K562 (cell line): ENCODE results near the gene TEX48. TPM values are rescaled to one million over a fixed set of nuclear protein-coding genes. Genes with fewer than 3 reads are reported as not detected.
A peak's percentile ranks its signal among the peaks of the same experiment; 100 is the strongest.

Experiments used
- C11orf30 ChIP-seq: fragments of 450-650 bp; IDR thresholded peaks from 2 replicates; pipeline ENCODE4 v1.6.1; 2016; ENCODE audit warnings: low read depth, mild to moderate bottlenecking
- CC2D1A ChIP-seq: fragments of 450-650 bp; IDR thresholded peaks from 2 replicates; pipeline ENCODE4 v1.6.1; 2017; ENCODE audit warnings: mild to moderate bottlenecking
- HDAC8 ChIP-seq: fragments of 450-650 bp; IDR thresholded peaks from 2 replicates; pipeline ENCODE4 v1.6.1; 2016; ENCODE audit warnings: mild to moderate bottlenecking, missing genetic modification characterization, moderate library complexity, missing compliant biosample characterization
- KHSRP ChIP-seq: fragments of 450-650 bp; IDR thresholded peaks from 2 replicates; pipeline ENCODE4 v1.6.1; 2017
- LCOR ChIP-seq: sonication (generic); formaldehyde crosslinking; IDR thresholded peaks from 2 replicates; pipeline ENCODE4 v1.8.0; 2022; ENCODE audit warnings: mild to moderate bottlenecking, missing genetic modification reagents
- MAZ ChIP-seq, 2 experiments: fragments of 450-650 bp in 1 of 2; sonication (generic) in 1 of 2; formaldehyde crosslinking; IDR thresholded peaks in 1 of 2; conservative IDR thresholded peaks in 1 of 2; 2 replicates each; pipeline versions ENCODE4 v1.4.0 to v1.5.0; 2020; ENCODE audit warnings: mild to moderate bottlenecking in 1 of 2, missing genetic modification reagents in 1 of 2
- MCM2 ChIP-seq: fragments of 450-650 bp; IDR thresholded peaks from 2 replicates; pipeline ENCODE4 v1.6.1; 2017; ENCODE audit warnings: low read depth, mild to moderate bottlenecking
- MCM7 ChIP-seq, 2 experiments: fragments of 450-650 bp; IDR thresholded peaks; 2 replicates each; pipeline ENCODE4 v1.6.1; 2016 to 2018
- MTA2 ChIP-seq: fragments of 450-650 bp; IDR thresholded peaks from 2 replicates; pipeline ENCODE4 v1.6.1; 2016; ENCODE audit warnings: low read depth
- NFIC ChIP-seq: fragments of 450-650 bp; IDR thresholded peaks from 2 replicates; pipeline ENCODE4 v1.6.1; 2017; ENCODE audit warnings: mild to moderate bottlenecking, inconsistent platforms
- NR2F6 ChIP-seq: fragments of 450-650 bp; formaldehyde crosslinking; IDR thresholded peaks from 2 replicates; pipeline ENCODE4 v1.4.0; 2020; ENCODE audit warnings: mild to moderate bottlenecking
- NR4A1 ChIP-seq, 2 experiments: fragments of 250-450 bp in 1 of 2; fragments of 450-650 bp in 1 of 2; sonication (Bioruptor Pico) in 1 of 2; IDR thresholded peaks; 2 replicates each; pipeline versions ENCODE4 v1.4.0 to v1.6.1; 2016 to 2020; ENCODE audit warnings: mild to moderate bottlenecking in 2 of 2, missing compliant biosample characterization in 1 of 2, missing genetic modification characterization in 1 of 2, moderate library complexity in 1 of 2
- POLR2H ChIP-seq: IDR thresholded peaks from 2 replicates; pipeline ENCODE4 v1.6.1; 2016; ENCODE audit warnings: missing genetic modification characterization, low read depth, mild to moderate bottlenecking, control low read depth, missing compliant biosample characterization, moderate library complexity
- POLR3G ChIP-seq: IDR thresholded peaks from 2 replicates; pipeline ENCODE4 v1.6.1; 2011; ENCODE audit not compliant: insufficient read length, insufficient replicate concordance; ENCODE audit errors: extremely low read depth
- TEAD4 ChIP-seq, 2 experiments: sonication (generic) in 1 of 2; formaldehyde crosslinking in 1 of 2; IDR thresholded peaks; 2 replicates each; pipeline versions ENCODE4 v1.6.1 to v1.8.0; 2012 to 2022; ENCODE audit warnings: borderline replicate concordance in 1 of 2, inconsistent platforms in 1 of 2, low read length in 1 of 2, mild to moderate bottlenecking in 1 of 2, missing genetic modification reagents in 1 of 2
- TRIM28 ChIP-seq: fragments of 450-650 bp; IDR thresholded peaks from 2 replicates; pipeline ENCODE4 v1.6.1; 2017
- ZBTB7A ChIP-seq: IDR thresholded peaks from 2 replicates; pipeline ENCODE4 v1.6.1; 2011; ENCODE audit warnings: low read depth, mild to moderate bottlenecking, low read length, moderate library complexity, borderline replicate concordance; ENCODE audit not compliant: control insufficient read depth
- ZNF239 ChIP-seq: fragments of 250-450 bp; sonication (Bioruptor Pico); IDR thresholded peaks from 2 replicates; pipeline ENCODE4 v1.4.0; 2020; ENCODE audit warnings: mild to moderate bottlenecking
- ZNF24 ChIP-seq: fragments of 450-650 bp; IDR thresholded peaks from 2 replicates; pipeline ENCODE4 v1.6.1; 2016
- ZNF696 ChIP-seq: fragments of 250-450 bp; sonication (Bioruptor Pico); conservative IDR thresholded peaks from 2 replicates; pipeline ENCODE4 v1.4.0; 2020; ENCODE audit warnings: mild to moderate bottlenecking, moderate library complexity
- ZSCAN29 ChIP-seq: fragments of 450-650 bp; IDR thresholded peaks from 2 replicates; pipeline ENCODE4 v1.6.1; 2017
- ZSCAN32 ChIP-seq: fragments of 450-650 bp; formaldehyde crosslinking; IDR thresholded peaks from 2 replicates; pipeline ENCODE4 v1.4.0; 2020; ENCODE audit warnings: mild to moderate bottlenecking, moderate library complexity
- polyA plus RNA-seq, 8 experiments: library from polyadenylated mRNA; depleted of rRNA in 4 of 8; stranded (reverse) in 5 of 8; unstranded in 3 of 8; fragments of >200 nt; fragmentation: Nextera tagmentation in 2 of 8; fragmentation: Illumina TruSeq in 1 of 8; extraction: Ambion mirVana in 2 of 8; extraction: Trizol in 1 of 8; gene quantifications; 2 replicates each; pipeline versions ENCODE4 v1.2.1 to v1.2.3, GENCODE V29; 2011 to 2014; ENCODE audit warnings: inconsistent platforms in 1 of 8, missing spikeins in 1 of 8
- total RNA-seq, 7 experiments: library from RNA; depleted of rRNA in 6 of 7; stranded (reverse); fragments of >200 nt in 6 of 7; fragmentation: Illumina TruSeq in 2 of 7; extraction: Trizol in 2 of 7; gene quantifications; 2 replicates each; pipeline versions ENCODE4 v1.2.1 to v1.2.3, GENCODE V29; 2011 to 2021; ENCODE audit warnings: low replicate concordance in 1 of 7
- TF ChIP-seq, protein P1 (sequence below): fragments of 250-450 bp; sonication (Bioruptor Pico); IDR thresholded peaks from 2 replicates; pipeline ENCODE4 v1.5.0; 2022; ENCODE audit warnings: mild to moderate bottlenecking
- TF ChIP-seq, protein P2 (sequence below): fragments of 450-650 bp; IDR thresholded peaks from 2 replicates; pipeline ENCODE4 v1.6.1; 2016; ENCODE audit warnings: missing biosample characterization, missing genetic modification characterization
- TF ChIP-seq, protein P3 (sequence below): fragments of 450-650 bp; IDR thresholded peaks from 2 replicates; pipeline ENCODE4 v1.6.1; 2016; ENCODE audit warnings: mild to moderate bottlenecking

Gene TEX48
- total and polyA plus RNA-seq, 9 of the 15 experiments (the other 6 are each of a cell fraction or from before 2014, with no cell fraction given): not detected

DNA sequence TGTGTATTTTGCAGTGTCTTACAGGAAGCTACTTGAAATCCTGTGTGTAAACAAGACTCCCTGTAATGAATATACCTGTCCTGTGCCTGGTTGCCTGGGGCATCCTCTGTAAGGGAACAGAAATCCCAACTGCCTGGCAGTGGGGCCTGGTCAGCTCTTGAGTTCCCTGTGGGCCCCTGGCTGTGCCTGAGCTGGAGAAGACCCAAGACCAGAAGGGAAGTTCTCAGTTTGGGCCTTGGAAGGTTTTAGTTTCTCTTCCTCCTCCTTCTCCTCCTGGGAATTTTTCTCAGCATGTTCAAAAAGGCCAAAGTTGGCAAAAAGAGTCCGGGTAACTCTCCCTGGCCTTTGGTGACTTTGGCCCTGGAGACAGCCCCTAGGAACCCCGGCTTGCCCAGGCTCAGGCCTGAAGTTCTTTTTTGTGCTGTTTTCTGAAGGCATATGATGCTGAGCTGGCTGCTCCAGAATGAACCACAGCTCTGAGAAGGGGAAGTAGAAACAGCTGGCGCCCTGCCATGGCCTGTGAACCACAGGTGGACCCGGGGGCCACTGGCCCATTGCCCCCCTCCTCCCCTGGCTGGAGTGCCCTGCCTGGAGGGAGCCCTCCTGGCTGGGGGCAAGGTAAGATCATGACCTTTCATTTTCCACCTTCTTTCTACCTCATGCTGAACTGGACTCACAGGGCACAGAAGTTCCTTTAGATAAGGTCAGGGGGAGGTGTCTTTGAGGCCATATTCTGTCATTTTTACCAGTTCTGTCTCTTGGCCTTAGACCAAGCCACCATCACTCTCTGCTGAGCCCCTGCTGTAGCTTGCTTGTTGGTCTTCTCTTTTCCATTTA lies 65.1 kb downstream of the TEX48 start (continued):
- TF ChIP-seq MAZ (CRISPR knock-in tag; conservative IDR thresholded peaks at IDR 0.05 in 1 of 2, IDR thresholded peaks at IDR 0.05 in 1 of 2) (no peak), ZNF696 (no peak), POLR3G (no peak), MTA2 (0 out of 2 replicates have a peak, but pooled peaks have one; percentile 38), MCM2 (no peak), NR2F6 (CRISPR knock-in tag) (no peak), ZSCAN29 (no peak), NFIC (peak; percentile 93), LCOR (0 out of 2 replicates have a peak, but pooled peaks have one; percentile 55), C11orf30 (no peak), KHSRP (no peak), HDAC8 (tag) (no peak), MCM7 (IDR thresholded peaks at IDR 0.05) (no peak), ZNF239 (no peak), POLR2H (tag) (no peak), ZSCAN32 (no peak), ZNF24 (no peak), TEAD4 (IDR thresholded peaks at IDR 0.05; ENCODE audit: low read length) (peak; percentile 51), TEAD4 (CRISPR knock-in tag; IDR thresholded peaks at IDR 0.05; ENCODE audit: borderline replicate concordance) (no peak), ZBTB7A (peak; percentile 67; the same call in 1 of the 2 replicates), CC2D1A (no peak), TRIM28 (peak; percentile 59; the same call in 1 of the 2 replicates), NR4A1 (CRISPR knock-in tag; IDR thresholded peaks at IDR 0.05) (no peak), NR4A1 (tag; IDR thresholded peaks at IDR 0.05) (0 out of 2 replicates have a peak, but pooled peaks have one; percentile 30)
- TF ChIP-seq, protein P1, sequence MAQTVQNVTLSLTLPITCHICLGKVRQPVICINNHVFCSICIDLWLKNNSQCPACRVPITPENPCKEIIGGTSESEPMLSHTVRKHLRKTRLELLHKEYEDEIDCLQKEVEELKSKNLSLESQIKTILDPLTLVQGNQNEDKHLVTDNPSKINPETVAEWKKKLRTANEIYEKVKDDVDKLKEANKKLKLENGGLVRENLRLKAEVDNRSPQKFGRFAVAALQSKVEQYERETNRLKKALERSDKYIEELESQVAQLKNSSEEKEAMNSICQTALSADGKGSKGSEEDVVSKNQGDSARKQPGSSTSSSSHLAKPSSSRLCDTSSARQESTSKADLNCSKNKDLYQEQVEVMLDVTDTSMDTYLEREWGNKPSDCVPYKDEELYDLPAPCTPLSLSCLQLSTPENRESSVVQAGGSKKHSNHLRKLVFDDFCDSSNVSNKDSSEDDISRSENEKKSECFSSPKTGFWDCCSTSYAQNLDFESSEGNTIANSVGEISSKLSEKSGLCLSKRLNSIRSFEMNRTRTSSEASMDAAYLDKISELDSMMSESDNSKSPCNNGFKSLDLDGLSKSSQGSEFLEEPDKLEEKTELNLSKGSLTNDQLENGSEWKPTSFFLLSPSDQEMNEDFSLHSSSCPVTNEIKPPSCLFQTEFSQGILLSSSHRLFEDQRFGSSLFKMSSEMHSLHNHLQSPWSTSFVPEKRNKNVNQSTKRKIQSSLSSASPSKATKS (CRISPR knock-in tag): no peak
- TF ChIP-seq, protein P2, sequence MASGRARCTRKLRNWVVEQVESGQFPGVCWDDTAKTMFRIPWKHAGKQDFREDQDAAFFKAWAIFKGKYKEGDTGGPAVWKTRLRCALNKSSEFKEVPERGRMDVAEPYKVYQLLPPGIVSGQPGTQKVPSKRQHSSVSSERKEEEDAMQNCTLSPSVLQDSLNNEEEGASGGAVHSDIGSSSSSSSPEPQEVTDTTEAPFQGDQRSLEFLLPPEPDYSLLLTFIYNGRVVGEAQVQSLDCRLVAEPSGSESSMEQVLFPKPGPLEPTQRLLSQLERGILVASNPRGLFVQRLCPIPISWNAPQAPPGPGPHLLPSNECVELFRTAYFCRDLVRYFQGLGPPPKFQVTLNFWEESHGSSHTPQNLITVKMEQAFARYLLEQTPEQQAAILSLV (tag): no peak
- TF ChIP-seq, protein P3, sequence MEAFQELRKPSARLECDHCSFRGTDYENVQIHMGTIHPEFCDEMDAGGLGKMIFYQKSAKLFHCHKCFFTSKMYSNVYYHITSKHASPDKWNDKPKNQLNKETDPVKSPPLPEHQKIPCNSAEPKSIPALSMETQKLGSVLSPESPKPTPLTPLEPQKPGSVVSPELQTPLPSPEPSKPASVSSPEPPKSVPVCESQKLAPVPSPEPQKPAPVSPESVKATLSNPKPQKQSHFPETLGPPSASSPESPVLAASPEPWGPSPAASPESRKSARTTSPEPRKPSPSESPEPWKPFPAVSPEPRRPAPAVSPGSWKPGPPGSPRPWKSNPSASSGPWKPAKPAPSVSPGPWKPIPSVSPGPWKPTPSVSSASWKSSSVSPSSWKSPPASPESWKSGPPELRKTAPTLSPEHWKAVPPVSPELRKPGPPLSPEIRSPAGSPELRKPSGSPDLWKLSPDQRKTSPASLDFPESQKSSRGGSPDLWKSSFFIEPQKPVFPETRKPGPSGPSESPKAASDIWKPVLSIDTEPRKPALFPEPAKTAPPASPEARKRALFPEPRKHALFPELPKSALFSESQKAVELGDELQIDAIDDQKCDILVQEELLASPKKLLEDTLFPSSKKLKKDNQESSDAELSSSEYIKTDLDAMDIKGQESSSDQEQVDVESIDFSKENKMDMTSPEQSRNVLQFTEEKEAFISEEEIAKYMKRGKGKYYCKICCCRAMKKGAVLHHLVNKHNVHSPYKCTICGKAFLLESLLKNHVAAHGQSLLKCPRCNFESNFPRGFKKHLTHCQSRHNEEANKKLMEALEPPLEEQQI: no peak
